Neuronal stem cell (in vitro differentiated cells): ENCODE data around the gene RPS16.
A peak's percentile ranks its signal among the peaks of the same experiment; 100 is the strongest.

Experiments used
- DNase-seq: peaks from one replicate; pipeline ENCODE4 v3.0.0-alpha.2; 2013; ENCODE audit warnings: low spot score
- H2AFZ ChIP-seq: one replicate; pipeline ENCODE4 v1.6.1; 2013; ENCODE audit warnings: mild to moderate bottlenecking, low read length, inconsistent platforms
- H2AK5ac ChIP-seq: 2 replicates; pipeline ENCODE4 v1.6.1; 2013; ENCODE audit warnings: low read depth, mild to moderate bottlenecking, inconsistent platforms, low read length, moderate library complexity, mixed read lengths
- H2BK120ac ChIP-seq: 2 replicates; pipeline ENCODE4 v1.6.1; 2013; ENCODE audit warnings: low read depth, mild to moderate bottlenecking, inconsistent platforms, low read length, moderate library complexity, mixed read lengths
- H2BK12ac ChIP-seq: one replicate; pipeline ENCODE4 v1.6.1; 2013; ENCODE audit warnings: low read length, inconsistent platforms
- H2BK15ac ChIP-seq: 2 replicates; pipeline ENCODE4 v1.6.1; 2013; ENCODE audit warnings: mild to moderate bottlenecking, low read length, inconsistent platforms, mixed read lengths
- H2BK5ac ChIP-seq: one replicate; pipeline ENCODE4 v1.6.1; 2013; ENCODE audit warnings: inconsistent platforms, mild to moderate bottlenecking, low read length, moderate library complexity
- H3K14ac ChIP-seq: one replicate; pipeline ENCODE4 v1.6.1; 2013; ENCODE audit warnings: low read length, inconsistent platforms
- H3K18ac ChIP-seq: 2 replicates; pipeline ENCODE4 v1.6.1; 2013; ENCODE audit warnings: low read length, inconsistent platforms
- H3K23ac ChIP-seq: 2 replicates; pipeline ENCODE4 v1.6.1; 2013; ENCODE audit warnings: low read depth, mild to moderate bottlenecking, mixed read lengths, low read length, inconsistent platforms; ENCODE audit not compliant: poor library complexity
- H3K27ac ChIP-seq: replicated peaks from 3 replicates; pipeline ENCODE4 v1.5.1; 2013; ENCODE audit warnings: low read length, inconsistent platforms
- H3K27me3 ChIP-seq, 3 experiments: 2 replicates each; pipeline ENCODE4 v1.6.1; 2013; ENCODE audit warnings: low read length in 3 of 3, mild to moderate bottlenecking in 2 of 3, inconsistent platforms in 1 of 3, low read depth in 1 of 3, mixed read lengths in 1 of 3, moderate library complexity in 1 of 3; ENCODE audit not compliant: control insufficient read depth in 3 of 3, insufficient read depth in 3 of 3
- H3K36me3 ChIP-seq, 2 donors: replicated peaks in 1 of 2; 2 replicates each; pipeline ENCODE4 v1.6.1; 2013; ENCODE audit warnings: low read length in 2 of 2; ENCODE audit not compliant: control insufficient read depth in 2 of 2, insufficient read depth in 2 of 2
- H3K4ac ChIP-seq: 2 replicates; pipeline ENCODE4 v1.6.1; 2013; ENCODE audit warnings: inconsistent platforms, mild to moderate bottlenecking, low read length, moderate library complexity
- H3K4me1 ChIP-seq, 2 donors: 1 replicate in 1 of 2; 2 replicates in 1 of 2; pipeline ENCODE4 v1.6.1; 2013; ENCODE audit warnings: low read length in 2 of 2, low read depth in 1 of 2; ENCODE audit not compliant: control insufficient read depth in 2 of 2, insufficient read depth in 1 of 2
- H3K4me2 ChIP-seq: one replicate; pipeline ENCODE4 v1.6.1; 2013; ENCODE audit warnings: mild to moderate bottlenecking, low read length, inconsistent platforms; ENCODE audit not compliant: insufficient read depth, poor library complexity, severe bottlenecking
- H3K4me3 ChIP-seq, 2 donors: 2 replicates each; pipeline ENCODE4 v1.5.1; 2013; ENCODE audit warnings: low read length in 2 of 2, mild to moderate bottlenecking in 2 of 2, inconsistent platforms in 1 of 2, moderate library complexity in 1 of 2
- H3K79me1 ChIP-seq: one replicate; pipeline ENCODE4 v1.6.1; 2013; ENCODE audit warnings: low read depth, mild to moderate bottlenecking, inconsistent platforms, low read length, moderate library complexity
- H3K9ac ChIP-seq: one replicate; pipeline ENCODE4 v1.6.1; 2013; ENCODE audit warnings: mild to moderate bottlenecking, low read depth, low read length, inconsistent platforms; ENCODE audit not compliant: poor library complexity
- H3K9me3 ChIP-seq, 2 donors: replicated peaks in 1 of 2; 2 replicates each; pipeline versions ENCODE3 to v1.6.1; 2013; ENCODE audit warnings: low read length in 2 of 2, mild to moderate bottlenecking in 2 of 2, inconsistent platforms in 1 of 2, low read depth in 1 of 2, mixed read lengths in 1 of 2, moderate library complexity in 1 of 2; ENCODE audit not compliant: control insufficient read depth in 2 of 2, insufficient read depth in 1 of 2
- H4K8ac ChIP-seq: one replicate; pipeline ENCODE4 v1.6.1; 2013; ENCODE audit warnings: low read depth, mild to moderate bottlenecking, inconsistent platforms, low read length, moderate library complexity
- H4K91ac ChIP-seq: one replicate; pipeline ENCODE4 v1.6.1; 2013; ENCODE audit warnings: low read length, low read depth, mild to moderate bottlenecking, inconsistent platforms; ENCODE audit not compliant: poor library complexity
- WGBS, 2 donors: extraction: QIAGEN DNeasy Blood & Tissue Kit; methylation state at CpG; one replicate each; pipeline ENCODE4 v1.1.7; 2013; ENCODE audit warnings: missing lambda C conversion rate in 2 of 2, mixed read lengths in 1 of 2; ENCODE audit not compliant: insufficient read length in 2 of 2, insufficient replicate concordance in 1 of 2; ENCODE audit errors: extremely low coverage in 2 of 2; 5-methylcytosine and 5-hydroxymethylcytosine counted together

RPS16 gene

DNA sequence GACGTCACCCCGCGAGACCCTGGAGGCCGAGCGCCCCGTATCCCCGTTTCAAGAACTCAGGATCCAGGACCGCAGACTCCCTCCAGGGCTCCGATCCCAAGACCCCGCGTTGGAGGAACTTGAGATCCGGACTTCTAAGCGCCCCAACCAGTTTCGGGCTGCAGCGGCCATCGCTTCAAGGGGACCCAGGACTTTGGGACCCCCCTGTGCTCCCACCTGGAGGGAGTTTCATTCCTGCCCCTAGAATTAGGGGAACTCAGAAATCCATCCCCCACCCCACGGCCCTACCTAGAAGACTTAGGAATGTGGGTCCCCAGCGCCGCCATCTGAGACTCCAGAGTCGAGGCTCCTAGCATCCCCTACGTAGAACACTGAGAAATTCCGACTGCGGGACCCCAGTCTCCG lies 22.9 kb downstream of the RPS16 start:
- Histone ChIP-seq H2AFZ (peak overlapping the region; percentile 94), H3K9ac (peak overlapping the region; percentile 93), H3K27me3 (peaks cover 0 to 11% (median 0%) of the 10 kb centered on the region in 3 experiments), H3K9me3 (no peaks in the 10 kb centered on the region), H3K4me3 (peak overlapping the region; percentile 95), H3K27ac (peak overlapping the region; percentile 95), H3K18ac (peak overlapping the region; percentile 99), H3K4me1 (peaks cover 29 to 35% of the 10 kb centered on the region in 2 donors), H2AK5ac (peak overlapping the region; percentile 100), H4K91ac (peak overlapping the region; percentile 88), H3K23ac (peak overlapping the region; percentile 96), H3K4me2 (peak overlapping the region; percentile 85), H2BK5ac (peak overlapping the region; percentile 98), H3K36me3 (peaks cover 22 to 42% of the 10 kb centered on the region in 2 donors), H3K79me1 (peaks cover 16% of the 10 kb centered on the region), H2BK120ac (peak overlapping the region; percentile 93), H3K4ac (peak overlapping the region; percentile 32), H2BK15ac (peak overlapping the region; percentile 99), H2BK12ac (peak overlapping the region; percentile 94), H4K8ac (no peak overlapping the region), H3K14ac (peak overlapping the region; percentile 83)
- no peak for DNase-seq
- WGBS, 2 donors = no CpG with 5 or more reads among the region's 24 CpGs

DNA sequence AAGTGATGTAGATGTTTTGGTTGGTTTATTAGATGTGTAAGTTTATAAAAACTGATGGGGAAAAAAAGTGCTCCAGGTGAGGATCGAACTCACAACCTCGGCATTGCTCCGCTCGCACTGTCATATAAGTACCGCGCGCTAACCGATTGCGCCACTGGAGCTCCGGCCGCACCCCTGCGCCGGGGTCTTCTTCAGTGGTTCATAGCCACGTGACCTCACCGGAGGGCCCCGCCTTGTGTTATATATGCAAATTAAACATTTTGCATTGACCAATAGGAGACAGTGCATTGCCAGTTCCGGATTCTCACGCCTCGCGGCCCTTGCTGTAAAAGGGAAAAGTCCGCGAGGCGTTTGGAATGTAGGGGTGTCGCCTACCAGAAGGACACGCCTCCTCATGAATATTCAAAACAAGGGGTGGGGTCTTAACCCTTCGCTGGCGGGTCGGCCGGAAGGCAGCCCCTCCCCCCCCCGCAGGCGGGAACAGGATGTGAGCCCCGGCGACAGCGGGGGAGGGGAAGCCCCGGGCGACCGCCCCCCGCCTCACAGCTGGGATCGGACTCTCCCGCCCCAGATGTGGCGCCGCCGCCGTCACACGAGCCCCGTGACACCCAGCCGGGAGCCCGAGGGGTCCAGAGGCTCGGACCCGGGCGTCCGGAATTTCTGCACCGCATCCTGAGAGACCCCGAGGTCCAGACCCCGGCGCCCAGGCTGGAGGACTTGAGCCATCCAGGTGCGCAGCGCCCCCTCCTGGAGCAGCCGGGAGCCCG lies 23.5 kb downstream of the RPS16 start, which contains the start of gene PLEKHG2:
TSS of gene PLEKHG2 (plus strand) at position 570 of the 767 bp plus-strand sequence. CDS start 1,418 bp downstream, outside the sequence.
- H3K4me2 ChIP-seq = peak within 1 kb of the TSS; percentile 87
- no peak within 1 kb of the TSS for H4K8ac ChIP-seq
- peak within 1 kb of the TSS; percentile 83 for H3K14ac ChIP-seq
- peaks cover 15% of the 10 kb centered on the region for H3K79me1 ChIP-seq
- peak within 1 kb of the TSS; percentile 95 for H3K4me3 ChIP-seq
- peak within 1 kb of the TSS; percentile 96 for H3K23ac ChIP-seq
- H3K27me3 ChIP-seq = peaks cover 0 to 17% (median 0%) of the 10 kb centered on the region in 3 experiments
- peak within 1 kb of the TSS; percentile 93 for H2BK120ac ChIP-seq
- H3K9me3 ChIP-seq = no peaks in the 10 kb centered on the region
- WGBS, 2 donors = no CpG with 5 or more reads among the region's 60 CpGs
- peak within 1 kb of the TSS; percentile 88 for H4K91ac ChIP-seq
- H2AFZ ChIP-seq = peak within 1 kb of the TSS; percentile 94
- H3K18ac ChIP-seq = peak within 1 kb of the TSS; percentile 99
- peaks cover 32 to 36% of the 10 kb centered on the region in 2 donors for H3K4me1 ChIP-seq
- H2BK5ac ChIP-seq = peak within 1 kb of the TSS; percentile 98
- peak within 1 kb of the TSS; percentile 100 for H2AK5ac ChIP-seq
- peak within 1 kb of the TSS; percentile 95 for H3K27ac ChIP-seq
- H2BK15ac ChIP-seq = peak within 1 kb of the TSS; percentile 99
- peak within 1 kb of the TSS; percentile 93 for H3K9ac ChIP-seq
- peak; percentile 100 for DNase-seq
- peak within 1 kb of the TSS; percentile 94 for H2BK12ac ChIP-seq
- peak within 1 kb of the TSS; percentile 32 for H3K4ac ChIP-seq
- peaks cover 17 to 36% of the 10 kb centered on the region in 2 donors for H3K36me3 ChIP-seq

DNA sequence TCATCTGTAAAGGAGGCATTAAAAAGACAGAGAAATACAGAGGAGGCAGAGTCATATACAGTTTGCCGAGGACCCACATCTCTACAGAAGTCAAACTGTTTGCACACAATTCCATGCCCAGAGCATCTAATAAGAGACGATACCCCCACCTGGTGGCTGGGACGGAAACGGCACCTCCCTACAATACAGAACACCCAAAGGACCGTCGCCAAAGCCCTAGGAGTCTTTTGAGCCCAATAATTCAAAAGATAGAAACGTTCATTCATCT lies 24.0 kb downstream of the RPS16 start:
- H3K27me3 ChIP-seq = peaks cover 0 to 22% (median 0%) of the 10 kb centered on the region in 3 experiments
- H4K8ac ChIP-seq = no peak overlapping the region
- DNase-seq = peak; percentile 89
- no peak overlapping the region for H3K18ac ChIP-seq
- H3K9ac ChIP-seq = no peak overlapping the region
- no peak overlapping the region for H4K91ac ChIP-seq
- peaks cover 15 to 31% of the 10 kb centered on the region in 2 donors for H3K36me3 ChIP-seq
- WGBS, 2 donors = no CpG with 5 or more reads among the region's 7 CpGs
- peak overlapping the region; percentile 62 to 95 for H3K4me3 ChIP-seq
- H3K14ac ChIP-seq = no peak overlapping the region
- peaks cover 32 to 37% of the 10 kb centered on the region in 2 donors for H3K4me1 ChIP-seq
- H2BK12ac ChIP-seq = no peak overlapping the region
- H3K23ac ChIP-seq = no peak overlapping the region
- no peak overlapping the region for H3K4me2 ChIP-seq
- no peak overlapping the region for H3K27ac ChIP-seq
- no peaks in the 10 kb centered on the region for H3K9me3 ChIP-seq
- H2BK15ac ChIP-seq = no peak overlapping the region
- H2AFZ ChIP-seq = no peak overlapping the region
- no peak overlapping the region for H2BK5ac ChIP-seq
- H2BK120ac ChIP-seq = no peak overlapping the region
- no peak overlapping the region for H2AK5ac ChIP-seq
- no peak overlapping the region for H3K4ac ChIP-seq
- peaks cover 15% of the 10 kb centered on the region for H3K79me1 ChIP-seq

DNA sequence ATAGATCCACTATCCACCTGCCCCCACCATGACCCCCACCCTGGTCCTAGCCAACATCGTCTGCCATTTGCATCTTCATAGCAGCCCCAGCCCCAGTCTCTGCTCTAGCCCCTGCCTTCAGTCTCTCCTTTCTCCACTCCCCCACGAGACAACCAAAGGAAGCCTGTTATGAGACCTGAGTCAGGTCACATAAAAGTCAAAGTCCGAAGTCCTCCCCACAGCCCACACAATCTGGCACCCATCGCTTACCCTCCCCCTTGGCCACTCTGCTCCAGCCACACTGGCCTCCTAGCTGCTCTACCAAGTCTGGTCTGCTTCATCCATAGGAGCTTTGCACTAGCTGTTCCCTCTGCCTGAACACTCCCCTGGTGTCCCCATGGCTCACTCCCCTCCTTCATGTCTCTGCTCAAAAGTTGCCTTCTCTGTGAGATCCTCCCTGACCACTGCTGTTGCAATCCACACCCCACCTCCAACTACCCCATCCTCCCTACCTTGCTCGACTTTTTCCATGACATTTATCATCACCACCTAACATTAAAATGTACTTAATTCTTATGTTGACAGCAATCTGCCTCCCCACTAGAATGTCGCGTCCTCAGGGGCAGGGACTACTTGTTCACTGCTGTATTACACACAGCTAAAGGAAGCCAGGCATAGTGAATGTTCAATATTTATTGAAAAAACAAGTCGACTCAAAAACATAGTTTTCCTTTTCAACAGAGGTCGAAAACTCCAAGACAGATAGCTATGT lies 24.5 kb downstream of the RPS16 start:
- H3K18ac ChIP-seq = no peak overlapping the region
- peak overlapping the region in 1 of 2 donors; percentile 95 for H3K4me3 ChIP-seq
- no peaks in the 10 kb centered on the region for H3K9me3 ChIP-seq
- DNase-seq = no peak
- no peak overlapping the region for H4K91ac ChIP-seq
- no peak overlapping the region for H3K4ac ChIP-seq
- no peak overlapping the region for H2AFZ ChIP-seq
- no peak overlapping the region for H2BK120ac ChIP-seq
- no peak overlapping the region for H3K27ac ChIP-seq
- peak overlapping the region; percentile 56 for H2BK15ac ChIP-seq
- peaks cover 12 to 26% of the 10 kb centered on the region in 2 donors for H3K36me3 ChIP-seq
- H3K27me3 ChIP-seq = peaks cover 0 to 23% (median 0%) of the 10 kb centered on the region in 3 experiments
- no peak overlapping the region for H4K8ac ChIP-seq
- no CpG with 5 or more reads among the region's 9 CpGs for WGBS, 2 donors
- H2AK5ac ChIP-seq = peak overlapping the region; percentile 25
- no peak overlapping the region for H2BK12ac ChIP-seq
- H3K14ac ChIP-seq = no peak overlapping the region
- peaks cover 32 to 33% of the 10 kb centered on the region in 2 donors for H3K4me1 ChIP-seq
- H3K79me1 ChIP-seq = peaks cover 11% of the 10 kb centered on the region
- H3K4me2 ChIP-seq = no peak overlapping the region
- H2BK5ac ChIP-seq = no peak overlapping the region
- no peak overlapping the region for H3K23ac ChIP-seq
- H3K9ac ChIP-seq = no peak overlapping the region
